GM21423 (cell line): ENCODE measurements around the gene CETN2.
"Not testable (repeated sequence)": the region's sequence is repeated elsewhere in the genome, so short reads cannot be mapped to it uniquely, and the experiment has no call there.

ENCODE experiments used
- ATAC-seq: cut with Tn5 transposase; IDR thresholded peaks from one replicate; pipeline ENCODE4 v1.9.1; 2021; ENCODE audit warnings: mild to moderate bottlenecking, moderate library complexity; ENCODE audit not compliant: unreplicated experiment

Gene CETN2

DNA sequence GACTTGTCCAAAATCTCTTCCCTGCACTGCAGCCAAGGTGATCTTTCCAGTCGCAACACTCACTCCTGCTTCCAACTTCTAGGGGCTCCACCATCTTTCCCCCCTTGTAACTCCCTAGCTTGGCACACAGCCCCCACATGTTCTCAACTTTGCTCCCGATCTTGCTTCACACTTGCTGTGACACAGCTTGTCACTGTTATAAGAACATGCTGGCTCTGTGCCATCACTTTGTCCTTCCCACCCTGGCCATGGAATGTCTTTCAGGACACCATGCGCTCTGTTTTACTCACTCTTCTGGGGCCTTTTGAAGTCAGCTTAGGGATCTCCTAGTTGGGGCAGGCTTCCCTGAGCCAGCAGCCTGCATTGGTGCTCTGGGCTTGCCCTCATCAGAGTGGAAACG, 2.8 kb upstream of the CETN2 start:
- ATAC-seq: no peak

DNA sequence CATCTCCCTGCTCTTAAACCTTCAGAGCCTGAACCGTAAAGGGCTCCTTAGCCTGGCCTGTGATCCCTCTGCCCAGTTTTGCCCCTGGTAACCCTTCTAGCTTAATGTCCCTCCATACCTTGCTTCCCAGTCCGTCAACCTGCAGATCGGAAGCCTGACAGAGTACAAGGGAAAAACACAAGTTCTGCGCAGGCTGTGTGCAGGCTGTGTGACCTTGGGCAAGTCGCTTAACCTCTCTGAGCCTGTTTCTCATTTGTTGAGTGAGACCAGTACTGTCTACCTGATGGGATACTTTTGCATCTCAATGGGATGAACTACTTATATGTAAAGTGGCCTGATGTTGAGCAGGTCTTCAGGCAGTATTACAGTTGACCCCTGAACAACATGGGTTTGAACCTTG, 2.0 kb upstream of the CETN2 start:
- ATAC-seq: no peak

DNA sequence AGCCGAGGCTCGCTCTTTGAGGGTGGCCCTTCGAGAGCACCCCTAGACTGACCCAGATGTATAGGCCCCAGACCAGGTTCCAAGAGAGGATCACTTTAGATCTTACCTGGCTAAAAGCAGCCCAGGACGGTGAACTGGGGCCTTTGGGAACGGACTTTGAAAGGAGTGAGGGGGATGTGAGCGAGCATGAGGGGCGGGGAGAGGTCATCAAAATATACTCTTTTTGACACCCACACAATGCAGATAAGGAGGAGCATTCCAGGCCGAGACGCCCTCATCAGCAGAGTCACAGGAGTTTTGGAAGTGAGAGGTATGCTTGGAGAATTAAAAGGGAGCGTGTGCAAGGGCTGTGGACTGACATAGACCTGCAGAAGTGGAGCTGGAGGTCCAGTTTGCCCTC, 834 bp upstream of the CETN2 start:
- ATAC-seq: no peak

DNA sequence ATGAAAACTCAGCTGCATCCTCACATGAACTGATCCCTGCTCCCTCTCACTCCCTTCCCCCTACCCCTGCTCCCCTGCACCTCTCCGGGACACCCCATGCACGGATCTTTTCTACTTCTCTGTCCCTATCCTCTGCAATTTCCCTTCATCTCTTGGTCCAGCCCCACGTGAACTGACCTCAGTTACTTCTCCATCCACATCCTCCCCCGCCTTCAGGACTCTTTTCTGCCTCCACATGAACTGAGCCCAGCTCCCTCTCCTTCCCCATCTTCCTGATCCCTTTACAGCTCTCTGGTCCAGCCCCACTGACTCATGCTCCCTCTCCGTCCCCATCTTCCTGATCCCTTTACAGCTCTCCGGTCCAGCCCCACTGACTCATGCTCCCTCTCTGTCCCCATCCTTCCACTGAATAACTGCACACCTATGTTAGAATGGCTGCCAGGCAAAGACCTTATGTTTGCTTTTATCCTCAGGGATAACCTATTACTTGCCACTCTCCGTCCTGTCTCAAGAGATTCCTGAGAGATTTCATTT, 5.6 kb downstream of the CETN2 start:
- no peak for ATAC-seq

DNA sequence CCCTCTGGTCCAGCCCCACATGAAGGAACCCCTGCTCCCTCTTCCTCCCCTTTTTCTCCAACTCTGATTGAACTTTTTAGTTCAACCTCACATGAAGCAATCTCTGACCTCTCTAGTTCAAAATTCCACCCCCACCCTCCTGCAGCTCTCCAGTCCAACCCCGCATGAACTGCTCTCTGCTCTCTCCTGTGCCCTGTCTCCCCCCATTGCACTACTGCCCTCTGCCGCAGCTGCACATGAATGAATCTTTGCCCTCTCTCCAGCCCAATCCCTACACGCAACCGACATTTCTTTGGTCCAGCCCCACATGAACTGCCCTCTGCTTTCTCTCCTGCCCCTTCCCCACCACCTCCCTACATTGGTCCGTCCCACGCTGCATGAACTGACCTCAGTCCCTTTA, 6.9 kb downstream of the CETN2 start:
- ATAC-seq: no peak

DNA sequence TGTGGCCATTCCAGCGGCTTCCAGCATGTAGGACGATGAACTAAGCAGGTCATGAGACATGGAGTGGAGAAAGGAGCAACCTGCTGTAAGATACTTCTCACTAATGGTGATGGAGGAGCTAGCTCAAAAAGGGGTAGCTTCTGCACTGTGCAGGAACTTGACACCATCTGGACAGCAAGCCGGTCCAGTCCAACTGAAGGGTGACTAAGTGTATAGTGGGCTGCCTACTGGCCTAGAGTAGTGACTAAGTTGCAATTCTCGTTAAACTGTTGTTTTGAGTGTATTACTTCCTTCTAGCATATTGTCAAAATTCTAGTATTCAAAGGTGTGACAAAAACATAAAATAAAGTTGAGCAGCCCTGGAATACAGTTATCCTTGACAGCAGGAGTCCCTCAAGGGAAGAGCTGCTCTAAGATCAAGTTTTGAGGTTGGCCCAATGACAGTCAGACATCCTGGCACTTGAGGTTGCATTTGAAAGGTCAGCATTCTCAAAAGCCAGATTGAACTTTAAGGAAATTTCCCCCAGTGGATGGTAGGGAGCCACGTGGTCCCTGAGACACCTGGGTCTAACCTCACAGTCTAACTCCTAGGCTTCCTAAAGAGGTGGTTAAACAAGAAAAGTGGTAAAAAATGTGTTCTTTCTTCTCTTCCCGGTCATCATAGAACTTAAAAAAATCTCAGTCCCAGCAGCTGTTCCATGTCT, 8.0 kb downstream of the CETN2 start:
- ATAC-seq: no peak

DNA sequence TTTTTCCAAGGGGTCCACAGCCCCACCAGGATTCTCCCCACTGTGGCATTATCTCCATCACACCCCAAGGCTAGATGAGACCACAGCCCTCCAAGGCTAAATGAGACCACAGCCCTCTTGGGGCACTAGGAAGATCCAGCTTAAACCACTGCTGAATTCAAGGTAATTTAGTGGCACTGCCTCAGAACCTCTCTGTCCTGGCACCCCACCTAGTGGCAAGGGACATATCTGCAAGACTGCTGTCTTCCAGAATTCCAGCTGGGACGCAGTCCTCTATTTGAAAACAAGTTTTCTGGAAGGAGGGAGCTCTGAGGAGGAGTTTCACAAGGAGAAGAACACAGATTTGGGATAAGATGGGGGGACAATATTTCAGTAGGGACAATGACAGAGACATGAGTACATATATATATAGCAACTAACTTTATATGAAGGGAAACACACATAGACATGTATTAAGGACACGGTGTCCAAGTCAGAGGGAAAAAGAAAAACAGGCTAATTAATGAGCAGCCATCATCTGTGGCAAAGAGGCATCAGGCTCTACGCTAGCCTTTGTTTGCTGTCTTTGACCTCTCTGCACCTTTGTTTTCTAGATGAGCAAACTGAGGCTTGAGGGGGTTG, 9.3 kb downstream of the CETN2 start:
- no peak for ATAC-seq

DNA sequence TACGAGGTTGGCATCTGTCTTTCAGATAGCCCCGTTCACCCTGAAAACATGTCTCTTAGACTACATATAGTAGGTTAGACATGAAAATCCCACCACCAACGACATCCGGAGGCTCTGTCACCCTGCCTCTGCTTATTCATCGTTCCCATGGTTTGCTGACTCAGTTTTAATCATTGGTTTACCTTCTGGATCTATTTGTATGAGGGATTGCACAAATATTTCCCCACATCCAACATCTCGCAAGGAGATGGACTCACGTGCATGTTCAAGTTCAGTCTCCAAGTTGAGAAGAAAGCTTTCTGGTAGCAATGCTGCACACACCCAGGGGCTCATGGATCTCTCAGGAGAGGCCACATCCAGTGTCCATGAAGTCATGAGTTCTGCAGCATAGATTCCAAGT, 10.8 kb downstream of the CETN2 start:
- no peak for ATAC-seq

DNA sequence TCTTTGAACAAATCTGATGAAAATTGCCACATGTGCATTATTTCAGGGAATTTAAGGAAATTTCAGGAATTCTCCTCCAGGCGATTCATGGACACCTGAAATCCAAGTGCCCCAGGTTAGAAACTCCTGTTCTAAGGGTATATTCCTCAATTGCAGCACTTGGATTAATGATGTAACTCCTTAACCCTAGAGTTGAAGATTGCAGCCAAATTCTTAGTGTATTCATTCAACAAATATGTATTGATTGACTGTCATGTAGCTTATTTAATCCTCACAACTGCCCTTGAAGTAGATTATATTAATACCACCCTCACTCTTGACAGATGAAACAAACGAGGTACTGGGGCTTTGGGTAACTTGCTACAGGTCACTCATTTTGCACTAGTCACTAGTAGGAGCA, 11.3 kb downstream of the CETN2 start:
- ATAC-seq: no peak

DNA sequence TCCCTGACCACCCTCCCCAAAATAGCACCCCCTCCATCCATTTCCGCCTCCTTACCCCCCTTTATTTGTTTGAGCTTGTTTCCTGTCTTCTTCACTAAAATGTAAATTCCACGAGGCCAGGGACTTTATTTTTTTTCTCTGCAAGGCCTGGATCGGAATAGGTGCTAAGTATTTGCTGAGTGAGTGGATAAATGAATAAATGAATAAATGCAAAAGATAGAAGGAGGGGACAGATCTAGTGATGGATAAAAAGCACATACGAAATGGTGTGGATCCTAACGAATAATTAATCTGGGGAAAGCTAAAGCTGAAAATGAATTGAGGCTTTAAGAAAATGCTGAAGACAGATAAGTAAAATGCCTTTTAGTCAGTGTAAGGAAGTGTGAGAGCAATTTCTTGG, 12.2 kb downstream of the CETN2 start:
- no peak for ATAC-seq

DNA sequence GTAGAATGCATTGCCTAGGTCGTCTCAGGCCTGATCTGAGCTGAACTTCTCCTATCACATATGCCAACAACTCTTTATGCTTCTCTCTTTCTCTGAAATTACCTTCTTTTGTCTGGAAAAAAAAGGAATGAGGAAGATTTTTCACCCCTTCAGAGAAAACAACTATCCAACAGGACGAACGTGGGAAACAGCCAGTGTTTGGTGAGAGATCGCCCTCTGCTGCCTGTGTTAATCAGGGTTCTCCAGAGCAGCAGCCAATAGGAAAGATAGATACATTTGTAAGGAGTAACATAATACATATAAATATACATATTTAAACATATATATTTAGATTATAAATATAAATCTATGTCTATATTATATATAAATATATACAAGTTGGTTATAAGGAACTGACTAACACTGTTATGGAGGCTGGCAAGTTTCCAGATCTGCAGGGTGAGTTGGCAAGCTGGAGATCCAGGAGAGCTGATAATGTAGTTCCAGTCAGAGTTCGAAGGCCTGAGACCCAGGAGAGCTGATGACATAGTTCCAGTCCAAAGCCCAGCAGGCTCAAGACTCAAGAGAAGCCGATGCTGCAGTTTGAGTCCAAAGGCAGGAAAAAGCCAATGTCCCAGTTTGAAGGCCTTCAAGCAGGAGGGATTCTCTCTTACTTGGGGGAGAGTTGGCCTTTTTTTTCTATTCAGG, 13.3 kb downstream of the CETN2 start:
- ATAC-seq: no peak

DNA sequence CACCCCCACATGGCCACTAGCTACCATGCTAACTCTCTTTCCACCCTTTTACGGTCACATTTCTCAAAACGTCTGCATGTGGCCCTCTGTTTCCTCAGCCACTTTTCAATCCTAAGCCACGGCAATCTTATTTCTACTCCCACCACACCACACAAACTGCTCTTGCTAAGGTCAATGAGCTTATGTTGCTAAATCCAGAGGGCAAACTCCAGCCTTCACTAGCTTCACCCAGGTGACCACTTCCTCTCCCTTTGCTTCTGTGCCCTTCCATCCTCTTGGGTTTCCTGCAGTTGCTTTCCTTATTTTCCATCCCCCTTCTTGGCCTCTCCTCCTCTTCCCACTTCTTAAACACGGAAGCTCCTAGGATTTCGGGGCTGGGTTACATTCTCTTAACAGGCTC, 16.5 kb downstream of the CETN2 start:
- ATAC-seq: no peak

DNA sequence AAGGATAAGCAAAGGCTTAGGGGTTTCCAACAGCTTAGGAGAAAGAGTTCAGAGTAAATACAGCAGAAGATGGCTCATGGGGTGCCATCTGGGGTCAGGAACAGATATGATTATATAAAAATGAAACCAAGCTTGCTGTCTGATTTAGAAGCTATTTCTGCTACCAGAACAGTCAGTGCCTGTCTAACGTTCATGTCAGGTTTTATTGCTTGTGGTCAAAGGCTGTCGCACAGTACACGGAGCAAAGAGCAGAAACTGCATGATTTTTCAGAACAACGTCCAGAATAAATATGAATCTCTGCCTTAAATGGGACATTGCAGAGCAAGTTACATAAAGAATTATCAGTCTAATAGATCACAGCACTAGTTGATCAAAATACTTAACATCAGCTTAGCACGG, 17.4 kb downstream of the CETN2 start:
- ATAC-seq: no peak

DNA sequence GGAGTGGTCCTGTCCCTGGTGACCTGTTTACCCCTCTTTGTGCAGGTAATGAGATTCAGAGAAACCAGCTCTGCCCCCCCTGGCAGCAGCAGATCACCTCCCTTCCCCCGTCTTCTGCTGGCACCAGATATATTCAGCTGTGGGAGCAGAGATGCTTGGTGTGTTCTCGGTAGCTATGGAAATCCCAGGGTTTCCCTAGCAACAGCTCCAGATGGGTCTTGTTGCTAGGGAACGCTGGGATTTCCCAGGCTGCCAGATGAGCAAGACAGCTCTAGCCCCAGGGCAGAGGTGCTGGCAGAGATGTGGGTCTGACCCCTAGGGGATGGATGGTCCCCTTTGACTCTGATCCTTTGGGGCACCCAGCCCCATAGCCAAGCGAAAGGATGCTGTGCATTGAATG, 20.2 kb downstream of the CETN2 start:
- ATAC-seq: no peak

DNA sequence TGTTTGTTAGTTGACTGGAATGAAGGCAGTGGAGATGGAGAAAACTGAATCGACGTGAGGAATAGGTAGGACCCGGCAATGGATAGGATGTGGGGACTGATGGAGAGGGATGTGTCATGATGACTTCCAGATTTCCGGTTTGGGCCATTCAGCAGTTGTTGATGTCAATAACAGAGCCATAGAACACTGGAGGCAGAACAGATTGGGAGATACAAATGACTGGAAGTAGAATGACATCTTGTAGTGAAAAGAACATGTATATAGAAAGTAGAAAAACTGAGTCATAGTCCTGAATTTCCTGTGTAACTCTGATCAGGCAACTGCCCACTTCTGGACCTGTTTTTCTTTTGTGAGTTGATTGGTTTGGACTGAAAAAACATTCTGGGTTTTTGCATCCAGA, 24.5 kb downstream of the CETN2 start:
- no peak for ATAC-seq

DNA sequence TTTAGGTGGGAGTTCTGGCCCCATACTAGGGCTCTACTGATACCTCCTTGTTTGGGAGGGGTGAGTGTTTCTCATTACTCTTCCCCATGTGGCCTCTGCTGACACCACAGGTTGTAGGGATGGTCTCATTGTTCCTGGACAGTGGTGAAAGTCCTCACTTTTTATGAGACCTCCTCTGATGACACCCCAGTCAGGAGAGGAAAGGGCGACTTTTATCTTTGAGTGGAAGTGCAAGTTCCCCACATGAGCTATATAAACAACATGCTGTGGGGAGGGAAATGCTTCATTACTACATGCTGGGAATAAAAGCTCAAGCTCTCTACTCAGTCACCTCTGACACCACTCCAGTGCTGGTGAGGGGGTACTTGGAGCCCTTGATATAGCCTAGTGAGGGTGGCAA, 31.6 kb downstream of the CETN2 start:
- no peak for ATAC-seq

DNA sequence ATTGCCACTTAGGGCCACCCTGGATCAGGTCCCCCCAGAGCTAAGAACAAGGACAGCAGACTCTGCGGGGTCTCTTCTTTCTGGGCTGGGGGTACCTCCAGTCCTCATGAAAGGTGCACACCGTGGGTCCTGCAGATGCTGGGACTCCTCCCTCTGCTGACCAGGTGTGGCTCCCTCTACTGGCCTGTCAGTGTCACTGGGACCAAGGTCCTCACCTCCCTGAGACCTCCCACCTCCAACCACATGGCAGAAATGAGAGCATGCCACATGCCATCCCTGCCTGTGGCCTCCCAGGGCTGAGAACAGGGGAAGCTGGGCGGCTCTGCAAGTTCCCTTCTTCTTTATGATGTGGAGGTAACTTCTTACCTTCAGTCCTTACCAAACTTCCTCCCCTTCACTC, 43.5 kb downstream of the CETN2 start:
- not testable (repeated sequence) for ATAC-seq
